HL-60 (cell line): ENCODE measurements around the gene RAD51C.

ENCODE experiments used
- GABPA ChIP-seq: IDR thresholded peaks from 2 replicates; pipeline ENCODE4 v1.6.1; 2012; ENCODE audit warnings: low read depth
- POLR2AphosphoS5 ChIP-seq: IDR thresholded peaks from 2 replicates; pipeline ENCODE4 v1.6.1; 2012; ENCODE audit warnings: low read depth
- SPI1 ChIP-seq: IDR thresholded peaks from 2 replicates; pipeline ENCODE4 v1.6.1; 2012; ENCODE audit warnings: low read depth, mild to moderate bottlenecking, borderline replicate concordance
- TF ChIP-seq, protein P1 (sequence below): IDR thresholded peaks from one replicate; pipeline ENCODE4 v1.5.1; 2011; ENCODE audit warnings: low read length, control low read depth, inconsistent platforms; ENCODE audit not compliant: insufficient read depth

- TF ChIP-seq, protein P1, sequence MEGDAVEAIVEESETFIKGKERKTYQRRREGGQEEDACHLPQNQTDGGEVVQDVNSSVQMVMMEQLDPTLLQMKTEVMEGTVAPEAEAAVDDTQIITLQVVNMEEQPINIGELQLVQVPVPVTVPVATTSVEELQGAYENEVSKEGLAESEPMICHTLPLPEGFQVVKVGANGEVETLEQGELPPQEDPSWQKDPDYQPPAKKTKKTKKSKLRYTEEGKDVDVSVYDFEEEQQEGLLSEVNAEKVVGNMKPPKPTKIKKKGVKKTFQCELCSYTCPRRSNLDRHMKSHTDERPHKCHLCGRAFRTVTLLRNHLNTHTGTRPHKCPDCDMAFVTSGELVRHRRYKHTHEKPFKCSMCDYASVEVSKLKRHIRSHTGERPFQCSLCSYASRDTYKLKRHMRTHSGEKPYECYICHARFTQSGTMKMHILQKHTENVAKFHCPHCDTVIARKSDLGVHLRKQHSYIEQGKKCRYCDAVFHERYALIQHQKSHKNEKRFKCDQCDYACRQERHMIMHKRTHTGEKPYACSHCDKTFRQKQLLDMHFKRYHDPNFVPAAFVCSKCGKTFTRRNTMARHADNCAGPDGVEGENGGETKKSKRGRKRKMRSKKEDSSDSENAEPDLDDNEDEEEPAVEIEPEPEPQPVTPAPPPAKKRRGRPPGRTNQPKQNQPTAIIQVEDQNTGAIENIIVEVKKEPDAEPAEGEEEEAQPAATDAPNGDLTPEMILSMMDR: no peak
- TF ChIP-seq GABPA (no peak), SPI1 (no peak), POLR2AphosphoS5 (no peak)
Observed at GRCh38 chr17:58728798-58729197, 36.4 kb downstream of the RAD51C start.
